ENCODE data around the gene GCNA. TPM values are rescaled to one million over a fixed set of nuclear protein-coding genes. Genes with fewer than 3 reads are reported as not detected.

Gene GCNA
- total and polyA plus RNA-seq, 2 experiments from 2014 or later = 1.2 to 1.5 TPM

DNA sequence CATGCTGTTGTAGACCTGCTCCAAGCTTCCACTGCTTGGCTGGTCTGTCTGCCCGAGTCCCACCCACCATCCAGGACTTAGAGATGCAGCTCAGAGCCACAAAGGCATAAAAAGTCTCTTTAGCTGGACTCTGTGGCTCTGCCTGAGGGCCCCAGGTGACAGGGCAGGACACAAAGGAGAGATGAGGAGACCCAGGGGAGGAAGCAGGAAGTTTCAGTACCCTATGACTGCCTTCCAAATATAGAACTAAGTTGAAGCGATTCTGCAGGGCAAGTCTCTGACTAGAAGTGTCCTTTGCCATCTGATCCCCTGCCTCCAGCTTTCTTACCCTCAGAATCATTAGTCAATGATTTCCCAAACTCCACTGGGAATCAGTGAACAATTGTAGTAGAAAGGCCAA is 51.2 kb downstream of the GCNA start:
- H3K36me3 ChIP-seq (ENCODE audit: insufficient read depth) = no peaks in the 10 kb centered on the region
- no peak overlapping the region for H3K4me3 Mint-ChIP-seq
- H2AFZ ChIP-seq = no peak overlapping the region
- H3F3A ChIP-seq (replicated peaks; ENCODE audit: low read depth) = no peaks in the 10 kb centered on the region
- H3K27ac Mint-ChIP-seq = no peak overlapping the region
- H3K4me3 ChIP-seq = no peak overlapping the region
- H4K20me1 ChIP-seq (replicated peaks; ENCODE audit: insufficient read depth) = no peaks in the 10 kb centered on the region
- H3K36me3 Mint-ChIP-seq (ENCODE audit: low read depth) = no peaks in the 10 kb centered on the region
- no peaks in the 10 kb centered on the region for H3K9me3 Mint-ChIP-seq
- peaks cover 2% of the 10 kb centered on the region for H3K27me3 Mint-ChIP-seq (ENCODE audit: insufficient read depth, low read depth, poor library complexity)
- H3K79me2 ChIP-seq (replicated peaks; ENCODE audit: insufficient read depth) = no peaks in the 10 kb centered on the region
- no peak overlapping the region for H3K27ac ChIP-seq (ENCODE audit: low read depth)
- no peaks in the 10 kb centered on the region for H3K27me3 ChIP-seq (ENCODE audit: insufficient read depth)
- no peaks in the 10 kb centered on the region for H3K4me1 ChIP-seq (ENCODE audit: insufficient read depth)
- no peak for DNase-seq (ENCODE audit: low spot score)
- H3K9me2 ChIP-seq (ENCODE audit: insufficient read depth) = no peaks in the 10 kb centered on the region
- no peak for ATAC-seq
- no peak overlapping the region for H3K4me2 ChIP-seq
- no peak for TF ChIP-seq CREB1 (CRISPR knock-in tag; IDR thresholded peaks at IDR 0.05; ENCODE audit: low read depth)
- no peaks in the 10 kb centered on the region for H3K4me1 Mint-ChIP-seq

DNA sequence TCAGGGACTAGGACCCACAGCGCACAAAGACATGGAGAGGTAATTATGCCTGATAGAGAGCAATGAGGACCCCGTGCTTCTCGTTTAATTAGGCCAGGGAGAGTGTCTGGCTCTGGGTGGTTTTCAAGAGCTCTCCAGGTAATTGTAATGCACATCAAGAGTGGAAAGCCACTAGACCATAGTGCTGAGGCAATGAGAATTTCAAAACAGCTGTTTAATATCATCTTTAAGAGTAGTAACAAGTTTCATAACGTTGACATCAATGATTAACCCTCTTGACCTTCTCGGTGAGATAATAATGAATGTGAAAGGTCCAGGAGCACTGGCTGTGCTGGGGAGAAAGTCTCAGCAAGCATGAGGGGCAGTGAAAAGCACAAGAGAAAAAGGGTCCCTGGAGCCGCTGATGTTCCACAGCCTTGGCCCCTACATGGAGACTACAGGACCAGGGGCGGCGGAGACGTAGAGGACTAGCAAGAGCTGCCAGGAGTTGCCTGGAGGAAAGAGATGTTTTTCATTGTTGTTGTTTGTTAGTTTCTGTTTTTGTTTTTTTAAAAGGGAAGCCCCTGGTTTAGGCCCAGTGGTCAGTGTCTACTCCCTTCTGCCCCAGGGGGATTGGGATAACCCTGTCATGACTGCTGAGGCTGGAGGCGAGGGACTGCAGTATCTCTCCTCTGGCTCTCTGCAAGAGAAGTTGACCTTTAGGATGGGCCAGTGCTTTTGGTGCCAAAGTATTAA is 54.9 kb downstream of the GCNA start:
- H3K4me3 Mint-ChIP-seq = no peak overlapping the region
- Histone ChIP-seq H3K4me3 (no peak overlapping the region), H3K9me2 (ENCODE audit: insufficient read depth) (no peaks in the 10 kb centered on the region), H3K36me3 (ENCODE audit: insufficient read depth) (no peaks in the 10 kb centered on the region), H3K4me2 (no peak overlapping the region), H3F3A (replicated peaks; ENCODE audit: low read depth) (no peaks in the 10 kb centered on the region), H3K4me1 (ENCODE audit: insufficient read depth) (no peaks in the 10 kb centered on the region), H2AFZ (no peak overlapping the region), H4K20me1 (replicated peaks; ENCODE audit: insufficient read depth) (no peaks in the 10 kb centered on the region), H3K27ac (ENCODE audit: low read depth) (no peak overlapping the region), H3K79me2 (replicated peaks; ENCODE audit: insufficient read depth) (no peaks in the 10 kb centered on the region), H3K27me3 (ENCODE audit: insufficient read depth) (no peaks in the 10 kb centered on the region)
- H3K4me1 Mint-ChIP-seq = no peaks in the 10 kb centered on the region
- no peaks in the 10 kb centered on the region for H3K9me3 Mint-ChIP-seq
- peaks cover 2% of the 10 kb centered on the region for H3K27me3 Mint-ChIP-seq (ENCODE audit: insufficient read depth, low read depth, poor library complexity)
- H3K36me3 Mint-ChIP-seq (ENCODE audit: low read depth) = no peaks in the 10 kb centered on the region
- DNase-seq (ENCODE audit: low spot score) (no peak), ATAC-seq (no peak)
- H3K27ac Mint-ChIP-seq = no peak overlapping the region
- TF ChIP-seq, protein P1, sequence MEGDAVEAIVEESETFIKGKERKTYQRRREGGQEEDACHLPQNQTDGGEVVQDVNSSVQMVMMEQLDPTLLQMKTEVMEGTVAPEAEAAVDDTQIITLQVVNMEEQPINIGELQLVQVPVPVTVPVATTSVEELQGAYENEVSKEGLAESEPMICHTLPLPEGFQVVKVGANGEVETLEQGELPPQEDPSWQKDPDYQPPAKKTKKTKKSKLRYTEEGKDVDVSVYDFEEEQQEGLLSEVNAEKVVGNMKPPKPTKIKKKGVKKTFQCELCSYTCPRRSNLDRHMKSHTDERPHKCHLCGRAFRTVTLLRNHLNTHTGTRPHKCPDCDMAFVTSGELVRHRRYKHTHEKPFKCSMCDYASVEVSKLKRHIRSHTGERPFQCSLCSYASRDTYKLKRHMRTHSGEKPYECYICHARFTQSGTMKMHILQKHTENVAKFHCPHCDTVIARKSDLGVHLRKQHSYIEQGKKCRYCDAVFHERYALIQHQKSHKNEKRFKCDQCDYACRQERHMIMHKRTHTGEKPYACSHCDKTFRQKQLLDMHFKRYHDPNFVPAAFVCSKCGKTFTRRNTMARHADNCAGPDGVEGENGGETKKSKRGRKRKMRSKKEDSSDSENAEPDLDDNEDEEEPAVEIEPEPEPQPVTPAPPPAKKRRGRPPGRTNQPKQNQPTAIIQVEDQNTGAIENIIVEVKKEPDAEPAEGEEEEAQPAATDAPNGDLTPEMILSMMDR (conservative IDR thresholded peaks at IDR 0.05; ENCODE audit: low read depth in 2 of 2) = no peak
- no peak for TF ChIP-seq POLR2AphosphoS5 (IDR thresholded peaks at IDR 0.05; ENCODE audit: low read depth)
- no peak for TF ChIP-seq STAT1 (IDR thresholded peaks at IDR 0.05; ENCODE audit: unreplicated experiment)
- no peak for TF ChIP-seq ZNF114 (CRISPR knock-in tag; IDR thresholded peaks at IDR 0.05)
- TF ChIP-seq ZNF462 (CRISPR knock-in tag; IDR thresholded peaks at IDR 0.05) = no peak
- no peak for TF ChIP-seq NANOG (IDR thresholded peaks at IDR 0.05; ENCODE audit: borderline replicate concordance)
- TF ChIP-seq, protein P2, sequence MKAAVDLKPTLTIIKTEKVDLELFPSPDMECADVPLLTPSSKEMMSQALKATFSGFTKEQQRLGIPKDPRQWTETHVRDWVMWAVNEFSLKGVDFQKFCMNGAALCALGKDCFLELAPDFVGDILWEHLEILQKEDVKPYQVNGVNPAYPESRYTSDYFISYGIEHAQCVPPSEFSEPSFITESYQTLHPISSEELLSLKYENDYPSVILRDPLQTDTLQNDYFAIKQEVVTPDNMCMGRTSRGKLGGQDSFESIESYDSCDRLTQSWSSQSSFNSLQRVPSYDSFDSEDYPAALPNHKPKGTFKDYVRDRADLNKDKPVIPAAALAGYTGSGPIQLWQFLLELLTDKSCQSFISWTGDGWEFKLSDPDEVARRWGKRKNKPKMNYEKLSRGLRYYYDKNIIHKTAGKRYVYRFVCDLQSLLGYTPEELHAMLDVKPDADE (IDR thresholded peaks at IDR 0.05) = no peak
- TF ChIP-seq EZH2phosphoT487 (IDR thresholded peaks at IDR 0.05; ENCODE audit: unreplicated experiment) = no peak
- TF ChIP-seq JUNB (IDR thresholded peaks at IDR 0.05; ENCODE audit: unreplicated experiment) = no peak
- no peak for TF ChIP-seq ZNF331 (CRISPR knock-in tag; IDR thresholded peaks at IDR 0.05; ENCODE audit: low read depth)
- TF ChIP-seq EZH2 (IDR thresholded peaks at IDR 0.05; ENCODE audit: low read depth, unreplicated experiment) = no peak
- TF ChIP-seq CREB1 (CRISPR knock-in tag; IDR thresholded peaks at IDR 0.05; ENCODE audit: low read depth) = no peak

Data from GM23338 (cell line).